ENCODE data around the gene WASF2. TPM values are rescaled to one million over a fixed set of nuclear protein-coding genes. Genes with fewer than 3 reads are reported as not detected.
A peak's percentile ranks its signal among the peaks of the same experiment; 100 is the strongest.
"Not testable (repeated sequence)": the region's sequence is repeated elsewhere in the genome, so short reads cannot be mapped to it uniquely, and the experiment has no call there.

WASF2 gene
- total RNA-seq, 1 experiment from 2014 or later: 65.9 TPM

- Histone ChIP-seq H3K9ac (ENCODE audit: extremely low read depth, insufficient read length, low read length) (no peak overlapping the region), H3K56ac (ENCODE audit: insufficient read length, low read depth, low read length) (no peak overlapping the region), H3K14ac (ENCODE audit: insufficient read depth, low read length) (no peak overlapping the region), H2AFZ (ENCODE audit: low read length) (no peak overlapping the region), H2BK20ac (ENCODE audit: low read depth, low read length, poor library complexity, severe bottlenecking) (no peak overlapping the region), H2AK5ac (ENCODE audit: insufficient read length, low read length) (no peak overlapping the region), H3K4ac (ENCODE audit: low read depth, low read length) (no peak overlapping the region), H3T11ph (ENCODE audit: low read length) (no peak overlapping the region), H2BK12ac (ENCODE audit: insufficient read length, low read depth, low read length) (no peak overlapping the region), H4K5ac (ENCODE audit: insufficient read length, low read depth, low read length) (no peak overlapping the region), H3K27me3 (ENCODE audit: insufficient read depth, low read length) (no peaks in the 10 kb centered on the region), H3K18ac (ENCODE audit: insufficient read length, low read depth, low read length) (no peak overlapping the region), H2BK15ac (ENCODE audit: low read depth, low read length) (no peak overlapping the region), H3K23ac (ENCODE audit: insufficient read length, low read depth, low read length) (no peak overlapping the region), H3K4me1 (ENCODE audit: insufficient read depth, low read length) (peaks cover 11% of the 10 kb centered on the region; the same call in 1 of the 2 replicates), H3K4me2 (ENCODE audit: insufficient read depth, insufficient read length, low read length) (no peak overlapping the region), H3K23me2 (ENCODE audit: insufficient read length, low read depth, low read length, poor library complexity, severe bottlenecking) (no peaks in the 10 kb centered on the region), H3K79me2 (ENCODE audit: insufficient read depth, low read length) (no peaks in the 10 kb centered on the region), H2BK5ac (ENCODE audit: insufficient read length, low read length) (no peak overlapping the region), H4K8ac (replicated peaks; ENCODE audit: insufficient read length, low read depth, low read length) (no peak overlapping the region), H2BK120ac (ENCODE audit: low read depth, low read length, poor library complexity, severe bottlenecking) (no peak overlapping the region), H3K9me3 (ENCODE audit: control insufficient read depth, low read depth, low read length) (no peaks in the 10 kb centered on the region), H4K91ac (ENCODE audit: insufficient read length, low read depth, low read length) (no peak overlapping the region), H4K20me1 (ENCODE audit: control insufficient read depth, insufficient read depth, insufficient read length) (no peaks in the 10 kb centered on the region), H3K27ac (ENCODE audit: insufficient read length, low read depth, low read length) (no peak overlapping the region), H3K79me1 (ENCODE audit: insufficient read depth, low read depth, low read length, poor library complexity, severe bottlenecking) (no peaks in the 10 kb centered on the region)
- H3K27me3 Mint-ChIP-seq (ENCODE audit: low read depth): no peaks in the 10 kb centered on the region; the same call in 1 of the 2 replicates
- no CpG with 5 or more reads among the region's 3 CpGs for WGBS (ENCODE audit: extremely low coverage, insufficient read length, low lambda C conversion rate)
- H3K27ac Mint-ChIP-seq: 0 out of 7 replicates have a peak overlapping the region, but pooled peaks of 1 of the 3 experiments have one; percentile 49
- DNase-seq: no peak
- peaks cover 57 to 69% of the 10 kb centered on the region in 2 experiments for H3K4me1 Mint-ChIP-seq
- H3K4me3 Mint-ChIP-seq: no peak overlapping the region
- H3K9me3 Mint-ChIP-seq: no peaks in the 10 kb centered on the region
- TF ChIP-seq CTCF (conservative IDR thresholded peaks at IDR 0.05): no peak
- H3K36me3 Mint-ChIP-seq (ENCODE audit: insufficient read depth in 1 of 3, low read depth in 3 of 3): peaks cover 5 to 23% (median 11%) of the 10 kb centered on the region in 3 experiments; a peak in 6 of 7 replicates
Measured at GRCh38 chr1:27538793-27539192, 48.8 kb upstream of the WASF2 start.

GRCh38 chr1:27538305-27538676, 48.3 kb upstream of the WASF2 start:
- not testable (repeated sequence) for H4K91ac ChIP-seq (ENCODE audit: insufficient read length, low read depth, low read length); H3K4me1 ChIP-seq (ENCODE audit: insufficient read depth, low read length); H3K4ac ChIP-seq (ENCODE audit: low read depth, low read length); H3K56ac ChIP-seq (ENCODE audit: insufficient read length, low read depth, low read length); H3K23me2 ChIP-seq (ENCODE audit: insufficient read length, low read depth, low read length, poor library complexity, severe bottlenecking); H3T11ph ChIP-seq (ENCODE audit: low read length); H3K4me3 Mint-ChIP-seq; H3K27ac ChIP-seq (ENCODE audit: insufficient read length, low read depth, low read length); H2BK120ac ChIP-seq (ENCODE audit: low read depth, low read length, poor library complexity, severe bottlenecking); H3K18ac ChIP-seq (ENCODE audit: insufficient read length, low read depth, low read length); DNase-seq; H2BK12ac ChIP-seq (ENCODE audit: insufficient read length, low read depth, low read length); H2AFZ ChIP-seq (ENCODE audit: low read length); H3K79me2 ChIP-seq (ENCODE audit: insufficient read depth, low read length); H3K27me3 ChIP-seq (ENCODE audit: insufficient read depth, low read length); H3K9ac ChIP-seq (ENCODE audit: extremely low read depth, insufficient read length, low read length); H2BK5ac ChIP-seq (ENCODE audit: insufficient read length, low read length); H3K4me2 ChIP-seq (ENCODE audit: insufficient read depth, insufficient read length, low read length); H2AK5ac ChIP-seq (ENCODE audit: insufficient read length, low read length); H3K23ac ChIP-seq (ENCODE audit: insufficient read length, low read depth, low read length); H3K9me3 ChIP-seq (ENCODE audit: control insufficient read depth, low read depth, low read length); H4K20me1 ChIP-seq (ENCODE audit: control insufficient read depth, insufficient read depth, insufficient read length); H3K79me1 ChIP-seq (ENCODE audit: insufficient read depth, low read depth, low read length, poor library complexity, severe bottlenecking); H2BK20ac ChIP-seq (ENCODE audit: low read depth, low read length, poor library complexity, severe bottlenecking); H3K27me3 Mint-ChIP-seq (ENCODE audit: low read depth); H3K14ac ChIP-seq (ENCODE audit: insufficient read depth, low read length); H3K9me3 Mint-ChIP-seq; H4K5ac ChIP-seq (ENCODE audit: insufficient read length, low read depth, low read length); H2BK15ac ChIP-seq (ENCODE audit: low read depth, low read length); H4K8ac ChIP-seq (replicated peaks; ENCODE audit: insufficient read length, low read depth, low read length)
- H3K36me3 Mint-ChIP-seq (ENCODE audit: insufficient read depth in 1 of 3, low read depth in 3 of 3): peaks cover 10 to 25% (median 16%) of the 10 kb centered on the region in 3 experiments; a peak in 6 of 7 replicates
- no CpG with 5 or more reads among the region's 4 CpGs for WGBS (ENCODE audit: extremely low coverage, insufficient read length, low lambda C conversion rate)
- 0 out of 7 replicates have a peak overlapping the region, but pooled peaks of 1 of the 3 experiments have one; percentile 49 for H3K27ac Mint-ChIP-seq
- peaks cover 55 to 71% of the 10 kb centered on the region in 2 experiments for H3K4me1 Mint-ChIP-seq
